Stimulated activated effector memory CD8-positive, alpha-beta T cell treated with anti-CD3 and anti-CD28 coated beads, Interleukin-12 subunit alpha, Interleukin-12 subunit beta, amount 100 ng/mL, for 72 hours (primary cell): ENCODE data around the gene PPM1F.
A peak's percentile ranks its signal among the peaks of the same experiment; 100 is the strongest.
"Not testable (repeated sequence)": the region's sequence is repeated elsewhere in the genome, so short reads cannot be mapped to it uniquely, and the experiment has no call there.

Experiments
- ATAC-seq: fragments of 150-1000 bp; cut with Tn5 transposase; 2 replicates; pipeline ENCODE4 v1.10.0; 2021
- DNase-seq, 2 donors: peaks; one replicate each; pipeline ENCODE4 v3.0.0; 2021 to 2022; ENCODE audit warnings: low spot score in 2 of 2
- H3K27ac Mint-ChIP-seq: one replicate; pipeline ENCODE4 v1.8.0; 2022; ENCODE audit warnings: mild to moderate bottlenecking, mixed read lengths
- H3K36me3 Mint-ChIP-seq: one replicate; pipeline ENCODE4 v1.8.0; 2022; ENCODE audit warnings: mild to moderate bottlenecking, mixed read lengths
- H3K4me1 Mint-ChIP-seq: one replicate; pipeline ENCODE4 v1.8.0; 2022; ENCODE audit warnings: mixed read lengths
- H3K4me3 Mint-ChIP-seq: one replicate; pipeline ENCODE4 v1.8.0; 2022; ENCODE audit warnings: mild to moderate bottlenecking, mixed read lengths
- H3K9me3 Mint-ChIP-seq: one replicate; pipeline ENCODE4 v1.8.0; 2022; ENCODE audit warnings: mixed read lengths

Gene PPM1F

GRCh38 chr22:21887841-21888240 lies 64.8 kb downstream of the PPM1F start:
- no peaks in the 10 kb centered on the region for H3K9me3 Mint-ChIP-seq
- no peak for ATAC-seq

GRCh38 chr22:21883930-21884329 lies 68.7 kb downstream of the PPM1F start:
- H3K36me3 Mint-ChIP-seq, DNase-seq, H3K4me1 Mint-ChIP-seq, H3K9me3 Mint-ChIP-seq, H3K27ac Mint-ChIP-seq, ATAC-seq, H3K4me3 Mint-ChIP-seq: not testable (repeated sequence)

More at GRCh38 chr22:21887841-21888240, 64.8 kb downstream of the PPM1F start:
- Mint-ChIP-seq H3K27ac (no peak overlapping the region), H3K4me1 (no peaks in the 10 kb centered on the region), H3K4me3 (no peak overlapping the region), H3K36me3 (no peaks in the 10 kb centered on the region)
- no peak for DNase-seq

- not testable (repeated sequence) for H3K4me1 Mint-ChIP-seq, DNase-seq, H3K36me3 Mint-ChIP-seq, H3K27ac Mint-ChIP-seq, ATAC-seq, H3K9me3 Mint-ChIP-seq, H3K4me3 Mint-ChIP-seq
Measured at GRCh38 chr22:21882754-21883333, 69.8 kb downstream of the PPM1F start.

GRCh38 chr22:21881841-21882753 lies 70.6 kb downstream of the PPM1F start:
- no peak for DNase-seq
- Mint-ChIP-seq H3K27ac (no peak overlapping the region), H3K9me3 (no peaks in the 10 kb centered on the region), H3K4me1 (peaks cover 1% of the 10 kb centered on the region), H3K36me3 (no peaks in the 10 kb centered on the region), H3K4me3 (no peak overlapping the region)
- ATAC-seq = no peak

- ATAC-seq (peak; percentile 97), DNase-seq (peak; percentile 19 to 79)
- Mint-ChIP-seq H3K4me1 (peaks cover 21% of the 10 kb centered on the region), H3K27ac (peak overlapping the region; percentile 77), H3K36me3 (no peaks in the 10 kb centered on the region), H3K9me3 (no peaks in the 10 kb centered on the region), H3K4me3 (peak overlapping the region; percentile 6)
Measured at GRCh38 chr22:21876486-21877176, 76.0 kb downstream of the PPM1F start.

- H3K4me3 Mint-ChIP-seq, DNase-seq, H3K36me3 Mint-ChIP-seq, ATAC-seq, H3K9me3 Mint-ChIP-seq: not testable (repeated sequence)
- Mint-ChIP-seq H3K27ac (peak overlapping the region; percentile 44), H3K4me1 (peaks cover 21% of the 10 kb centered on the region)
Measured at GRCh38 chr22:21874953-21875352, 77.7 kb downstream of the PPM1F start.

GRCh38 chr22:21873619-21874018 lies 79.0 kb downstream of the PPM1F start:
- H3K27ac Mint-ChIP-seq = no peak overlapping the region
- H3K4me3 Mint-ChIP-seq = no peak overlapping the region
- ATAC-seq (no peak), DNase-seq (no peak)
- no peaks in the 10 kb centered on the region for H3K36me3 Mint-ChIP-seq
- peaks cover 23% of the 10 kb centered on the region for H3K4me1 Mint-ChIP-seq
- no peaks in the 10 kb centered on the region for H3K9me3 Mint-ChIP-seq

- H3K9me3 Mint-ChIP-seq, ATAC-seq, H3K4me3 Mint-ChIP-seq, DNase-seq, H3K27ac Mint-ChIP-seq, H3K36me3 Mint-ChIP-seq: not testable (repeated sequence)
- H3K4me1 Mint-ChIP-seq = peaks cover 32% of the 10 kb centered on the region
Measured at GRCh38 chr22:21872741-21873140, 79.9 kb downstream of the PPM1F start.
